OCI-LY1 (cell line): Measurements from ENCODE around the gene SCPEP1.

Experiments used
- H2AFZ ChIP-seq: fragments of 200-600 bp; sonication (generic), shearing (Covaris generic); 2 replicates; pipeline ENCODE4 v1.6.0; 2014; ENCODE audit warnings: antibody characterized with exemption, mild to moderate bottlenecking, low read length
- H3F3A ChIP-seq: fragments of 200-600 bp; sonication (generic), shearing (Covaris generic); 2 replicates; pipeline ENCODE4 v1.6.0; 2014; ENCODE audit warnings: mild to moderate bottlenecking, antibody characterized with exemption, low read length, moderate library complexity; ENCODE audit not compliant: insufficient read depth
- H3K27ac ChIP-seq: fragments of 200-600 bp; sonication (generic); 2 replicates; pipeline ENCODE4 v1.5.1; 2014; ENCODE audit warnings: low read length, mixed run types, mild to moderate bottlenecking, low read depth; ENCODE audit not compliant: poor library complexity, severe bottlenecking
- H3K27me3 ChIP-seq: fragments of 200-600 bp; sonication (generic); 2 replicates; pipeline ENCODE4 v1.6.0; 2014; ENCODE audit warnings: antibody characterized with exemption, mild to moderate bottlenecking, low read length, moderate library complexity; ENCODE audit not compliant: insufficient read depth
- H3K36me3 ChIP-seq: fragments of 200-600 bp; sonication (generic); 2 replicates; pipeline ENCODE4 v1.6.1; 2014; ENCODE audit warnings: mild to moderate bottlenecking, antibody characterized with exemption, low read length, moderate library complexity, mixed read lengths; ENCODE audit not compliant: insufficient read depth
- H3K4me1 ChIP-seq: fragments of 200-600 bp; sonication (generic); 2 replicates; pipeline ENCODE4 v1.5.1; 2014; ENCODE audit warnings: mild to moderate bottlenecking, low read length, moderate library complexity; ENCODE audit not compliant: insufficient read depth, severe bottlenecking
- H3K4me2 ChIP-seq: fragments of 200-600 bp; sonication (generic), shearing (Covaris generic); 2 replicates; pipeline ENCODE4 v1.6.1; 2014; ENCODE audit warnings: low read length
- H3K4me3 ChIP-seq: fragments of 200-600 bp; sonication (generic); 2 replicates; pipeline ENCODE4 v1.5.1; 2014; ENCODE audit warnings: low read length, low read depth, mild to moderate bottlenecking, mixed read lengths; ENCODE audit not compliant: poor library complexity, severe bottlenecking
- H3K79me2 ChIP-seq: fragments of 200-600 bp; shearing (Covaris generic); 2 replicates; pipeline ENCODE4 v1.6.1; 2016; ENCODE audit warnings: mixed run types, low read length, mixed read lengths; ENCODE audit not compliant: insufficient read depth
- H3K9ac ChIP-seq: fragments of 200-600 bp; sonication (generic), shearing (Covaris generic); 2 replicates; pipeline ENCODE4 v1.6.1; 2014; ENCODE audit warnings: mild to moderate bottlenecking, low read length, mixed read lengths
- H3K9me2 ChIP-seq: fragments of 200-600 bp; sonication (generic), shearing (Covaris generic); 2 replicates; pipeline ENCODE4 v1.6.1; 2014; ENCODE audit warnings: low read depth, mild to moderate bottlenecking, low read length, mixed read lengths
- H3K9me3 ChIP-seq: fragments of 200-600 bp; shearing (Covaris generic); 2 replicates; pipeline ENCODE4 v1.6.1; 2014; ENCODE audit warnings: low read length, mixed read lengths
- H4K20me1 ChIP-seq: fragments of 200-600 bp; sonication (generic), shearing (Covaris generic); 2 replicates; pipeline ENCODE4 v1.6.0; 2016; ENCODE audit warnings: mild to moderate bottlenecking, low read length; ENCODE audit not compliant: insufficient read depth
- CTCF ChIP-seq: fragments of 200-600 bp; sonication (generic), shearing (Covaris generic); IDR thresholded peaks from 2 replicates; pipeline ENCODE4 v1.5.1; 2017; ENCODE audit warnings: mild to moderate bottlenecking, antibody characterized with exemption, low read length, moderate library complexity, mixed read lengths
- EZH2 ChIP-seq: fragments of 200-600 bp; sonication (generic), shearing (Covaris generic); IDR thresholded peaks from 2 replicates; pipeline ENCODE4 v1.8.0; 2017; ENCODE audit warnings: borderline replicate concordance, mixed run types, mild to moderate bottlenecking, antibody characterized with exemption, low read length, moderate library complexity, mixed read lengths

SCPEP1 gene

GRCh38 chr17:57002904-57003303 is 25.0 kb downstream of the SCPEP1 start:
- Histone ChIP-seq H3K4me1 (peaks cover 24% of the 10 kb centered on the region), H3F3A (no peaks in the 10 kb centered on the region), H3K9ac (no peak overlapping the region), H3K4me3 (no peak overlapping the region), H3K4me2 (no peak overlapping the region), H3K27me3 (no peaks in the 10 kb centered on the region), H4K20me1 (no peaks in the 10 kb centered on the region), H3K79me2 (no peaks in the 10 kb centered on the region), H2AFZ (no peak overlapping the region), H3K9me3 (no peaks in the 10 kb centered on the region), H3K9me2 (no peaks in the 10 kb centered on the region), H3K36me3 (peaks cover 21% of the 10 kb centered on the region; the same call in 1 of the 2 replicates), H3K27ac (no peak overlapping the region)
- TF ChIP-seq EZH2 (no peak), CTCF (no peak)

DNA sequence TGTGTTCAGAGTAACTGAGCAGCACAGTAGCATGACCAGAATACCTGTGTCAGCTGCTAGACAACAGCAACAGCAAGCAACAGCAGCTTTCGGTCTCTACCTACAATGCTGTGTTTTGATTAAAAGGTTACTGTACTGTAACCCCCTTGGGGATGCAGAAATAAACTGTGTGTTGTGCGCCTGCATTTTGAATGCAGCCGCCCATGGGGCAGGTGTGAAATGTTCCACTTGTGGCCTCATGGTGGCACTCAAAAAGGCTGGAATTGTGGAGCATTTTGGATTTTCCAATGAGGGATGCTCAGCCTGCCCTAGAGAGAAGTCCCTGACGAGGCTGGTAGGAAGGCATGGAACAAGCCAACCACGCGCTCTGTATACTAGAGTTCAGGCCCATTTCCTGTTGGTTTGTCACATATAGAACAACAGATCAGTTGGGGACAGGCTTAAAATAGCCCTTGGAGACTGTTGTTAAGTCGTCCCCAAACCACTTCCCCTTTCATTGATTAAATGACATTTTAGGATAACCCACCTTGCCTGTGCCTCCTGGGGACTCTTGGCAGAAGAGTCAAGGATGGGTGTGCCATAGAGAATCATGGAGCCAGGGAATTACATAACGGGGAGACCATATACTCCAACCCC is 27.1 kb downstream of the SCPEP1 start:
- Histone ChIP-seq H2AFZ (no peak overlapping the region), H3F3A (no peaks in the 10 kb centered on the region), H3K4me3 (no peak overlapping the region), H3K79me2 (no peaks in the 10 kb centered on the region), H3K27ac (peak overlapping the region; percentile 39), H4K20me1 (no peaks in the 10 kb centered on the region), H3K27me3 (no peaks in the 10 kb centered on the region), H3K4me2 (peak overlapping the region; percentile 29), H3K9me2 (no peaks in the 10 kb centered on the region), H3K36me3 (peaks cover 21% of the 10 kb centered on the region; the same call in 1 of the 2 replicates), H3K9ac (no peak overlapping the region), H3K9me3 (no peaks in the 10 kb centered on the region), H3K4me1 (peaks cover 24% of the 10 kb centered on the region)
- peak; percentile 46; the same call in 1 of the 2 replicates for TF ChIP-seq CTCF
- no peak for TF ChIP-seq EZH2

DNA sequence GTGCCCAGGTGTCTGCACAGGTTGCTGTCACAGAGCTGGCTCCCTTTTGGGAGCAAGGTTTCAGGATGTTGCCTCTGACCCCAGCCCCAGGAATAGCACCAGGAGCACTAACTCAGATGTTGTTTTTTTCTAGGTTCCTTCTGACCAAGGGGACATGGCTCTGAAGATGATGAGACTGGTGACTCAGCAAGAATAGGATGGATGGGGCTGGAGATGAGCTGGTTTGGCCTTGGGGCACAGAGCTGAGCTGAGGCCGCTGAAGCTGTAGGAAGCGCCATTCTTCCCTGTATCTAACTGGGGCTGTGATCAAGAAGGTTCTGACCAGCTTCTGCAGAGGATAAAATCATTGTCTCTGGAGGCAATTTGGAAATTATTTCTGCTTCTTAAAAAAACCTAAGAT is 28.1 kb downstream of the SCPEP1 start:
- Histone ChIP-seq H3K9me2 (no peaks in the 10 kb centered on the region), H3K4me3 (no peak overlapping the region), H3K4me1 (peaks cover 24% of the 10 kb centered on the region), H3K36me3 (peaks cover 21% of the 10 kb centered on the region; the same call in 1 of the 2 replicates), H3K9me3 (no peaks in the 10 kb centered on the region), H3K27me3 (no peaks in the 10 kb centered on the region), H3K27ac (peak overlapping the region; percentile 39), H3K9ac (no peak overlapping the region), H3K4me2 (no peak overlapping the region), H3F3A (no peaks in the 10 kb centered on the region), H2AFZ (no peak overlapping the region), H4K20me1 (no peaks in the 10 kb centered on the region), H3K79me2 (no peaks in the 10 kb centered on the region)
- TF ChIP-seq EZH2, result no peak
- no peak for TF ChIP-seq CTCF
